ENCODE measurements around the gene KCNG3. TPM values are rescaled to one million over a fixed set of nuclear protein-coding genes. Genes with fewer than 3 reads are reported as not detected.
A peak's percentile ranks its signal among the peaks of the same experiment; 100 is the strongest.

Gene KCNG3
- total and polyA plus RNA-seq, 2 of the 13 experiments (the other 11 are each of a cell fraction or from before 2014, with no cell fraction given), result 2.8 to 4.8 TPM

GRCh38 chr2:42492691-42493467, 903 bp downstream of the KCNG3 start (continued):
- TF ChIP-seq ZNF607 (CRISPR knock-in tag; IDR thresholded peaks at IDR 0.05; ENCODE audit: borderline replicate concordance) (peak; percentile 39; the same call in 1 of the 2 replicates), TEAD2 (CRISPR knock-in tag; IDR thresholded peaks at IDR 0.05) (no peak), ZNF639 (CRISPR knock-in tag; conservative IDR thresholded peaks at IDR 0.05) (peak; percentile 62; the same call in 1 of the 2 replicates), ZXDC (CRISPR knock-in tag; IDR thresholded peaks at IDR 0.05) (no peak), ZBTB39 (CRISPR knock-in tag; IDR thresholded peaks at IDR 0.05) (no peak; the same call in 1 of the 2 replicates), MIXL1 (CRISPR knock-in tag; IDR thresholded peaks at IDR 0.05) (no peak), KMT2A (CRISPR knock-in tag; IDR thresholded peaks at IDR 0.05) (peak; percentile 19; the same call in 1 of the 2 replicates), ZNF10 (CRISPR knock-in tag; IDR thresholded peaks at IDR 0.05; ENCODE audit: borderline replicate concordance, low read depth) (no peak), ZNF839 (CRISPR knock-in tag; IDR thresholded peaks at IDR 0.05; ENCODE audit: borderline replicate concordance) (no peak), PRDM10 (CRISPR knock-in tag; IDR thresholded peaks at IDR 0.05; ENCODE audit: low read depth) (no peak), BATF2 (CRISPR knock-in tag; IDR thresholded peaks at IDR 0.05) (no peak)
